HG03196 (cell line): Measurements from ENCODE around the gene VPS9D1.
"Not testable (repeated sequence)": the region's sequence is repeated elsewhere in the genome, so short reads cannot be mapped to it uniquely, and the experiment has no call there.

ENCODE experiments used
- ATAC-seq: cut with Tn5 transposase; IDR thresholded peaks from one replicate; pipeline ENCODE4 v1.9.1; 2021; ENCODE audit not compliant: unreplicated experiment

Gene VPS9D1

GRCh38 chr16:89695086-89695874 lies 25.4 kb downstream of the VPS9D1 start:
- no peak for ATAC-seq

GRCh38 chr16:89694784-89695085 lies 26.0 kb downstream of the VPS9D1 start:
- ATAC-seq: not testable (repeated sequence)

- no peak for ATAC-seq
These were observed 26.5 kb downstream of the VPS9D1 start for GRCh38 chr16:89693931-89694783.

- no peak for ATAC-seq
These were observed 27.4 kb downstream of the VPS9D1 start for GRCh38 chr16:89693289-89693731.

- no peak for ATAC-seq
These were observed 28.6 kb downstream of the VPS9D1 start for GRCh38 chr16:89691986-89692569.

- ATAC-seq: no peak
These were observed 29.3 kb downstream of the VPS9D1 start for GRCh38 chr16:89691231-89691985.

- ATAC-seq: no peak
These were observed 30.3 kb downstream of the VPS9D1 start for GRCh38 chr16:89690392-89690901.

GRCh38 chr16:89689621-89690020 lies 31.1 kb downstream of the VPS9D1 start:
- ATAC-seq: not testable (repeated sequence)

GRCh38 chr16:89689142-89689541 lies 31.6 kb downstream of the VPS9D1 start:
- no peak for ATAC-seq

- no peak for ATAC-seq
These were observed 32.3 kb downstream of the VPS9D1 start for GRCh38 chr16:89688395-89688794.

GRCh38 chr16:89687092-89687940 lies 33.4 kb downstream of the VPS9D1 start:
- peak; percentile 42 for ATAC-seq

GRCh38 chr16:89686520-89687091 lies 34.1 kb downstream of the VPS9D1 start, which contains the start of gene CDK10:
Gene CDK10, plus strand, starts transcription at chr16:89686689. Its CDS starts 22 bp downstream, at chr16:89686711.
- peak; percentile 73 for ATAC-seq

- no peak for ATAC-seq
These were observed 34.8 kb downstream of the VPS9D1 start for GRCh38 chr16:89685916-89686315.

- no peak for ATAC-seq
These were observed 42.4 kb downstream of the VPS9D1 start for GRCh38 chr16:89678258-89678657.

- no peak for ATAC-seq
These were observed 48.3 kb downstream of the VPS9D1 start for GRCh38 chr16:89672177-89672941.

- ATAC-seq: not testable (repeated sequence)
These were observed 49.1 kb downstream of the VPS9D1 start for GRCh38 chr16:89671565-89671964.

GRCh38 chr16:89670496-89671431 lies 49.9 kb downstream of the VPS9D1 start:
- ATAC-seq: no peak

- ATAC-seq: no peak
These were observed 50.9 kb downstream of the VPS9D1 start for GRCh38 chr16:89669755-89670154.
